ENCODE data around the gene NRG3.

The NRG3 gene

GRCh38 chr10:81920213-81920829 lies 45.3 kb downstream of the NRG3 start:
- Histone ChIP-seq H3K4me3 (ENCODE audit: low read depth, low read length) (no peak overlapping the region), H3K4me1 (ENCODE audit: control insufficient read depth, insufficient read depth, low read length) (no peaks in the 10 kb centered on the region), H3K27ac (ENCODE audit: extremely low read depth, low read depth, low read length) (no peak overlapping the region), H3K36me3 (ENCODE audit: control insufficient read depth in 2 of 2, insufficient read depth in 1 of 2, low read length in 2 of 2) (no peaks in the 10 kb centered on the region), H3K9me3 (ENCODE audit: control insufficient read depth, insufficient read depth, low read depth, low read length) (no peaks in the 10 kb centered on the region)
- CTCF ChIA-PET = interaction anchor here (0.6 to 1.5 kb wide), 15 partner anchors 9 to 1464 kb away, joined by 3 to 12 read pairs (median 3); no protein-coding TSS in a partner anchor
- POLR2A ChIA-PET = no interaction called here
- no peak for TF ChIP-seq ZNF138 (tag by site-specific recombination; IDR thresholded peaks at IDR 0.05; ENCODE audit: borderline replicate concordance)
- no peak for TF ChIP-seq BCL6B (tag by site-specific recombination; IDR thresholded peaks at IDR 0.05)
- TF ChIP-seq OSR2 (tag by site-specific recombination; IDR thresholded peaks at IDR 0.05) = no peak
- no peak for TF ChIP-seq ZBTB21 (tag by site-specific recombination; IDR thresholded peaks at IDR 0.05)
- no peak for TF ChIP-seq ZNF202 (tag by site-specific recombination; IDR thresholded peaks at IDR 0.05; ENCODE audit: borderline replicate concordance)
- TF ChIP-seq HOXD13 (CRISPR knock-in tag; IDR thresholded peaks at IDR 0.05; ENCODE audit: borderline replicate concordance) = no peak
- no peak for TF ChIP-seq ZNF433 (tag by site-specific recombination; IDR thresholded peaks at IDR 0.05; ENCODE audit: low read depth)
- no peak for TF ChIP-seq ZNF324 (tag by site-specific recombination; IDR thresholded peaks at IDR 0.05)
- no peak for TF ChIP-seq ZNF624 (tag by site-specific recombination; IDR thresholded peaks at IDR 0.05)
- no peak for TF ChIP-seq ZNF513 (tag by site-specific recombination; IDR thresholded peaks at IDR 0.05)
- no peak for TF ChIP-seq RBAK (tag by site-specific recombination; IDR thresholded peaks at IDR 0.05)
- TF ChIP-seq ZNF169 (tag by site-specific recombination; IDR thresholded peaks at IDR 0.05) = no peak
- no peak for TF ChIP-seq HIC1 (tag by site-specific recombination; IDR thresholded peaks at IDR 0.05)

- ChIA-PET POLR2A (no interaction called here), CTCF (no interaction called here)
- Histone ChIP-seq H3K36me3 (ENCODE audit: control insufficient read depth in 2 of 2, insufficient read depth in 1 of 2, low read length in 2 of 2) (no peaks in the 10 kb centered on the region), H3K4me3 (ENCODE audit: low read depth, low read length) (no peak overlapping the region), H3K4me1 (ENCODE audit: control insufficient read depth, insufficient read depth, low read length) (no peaks in the 10 kb centered on the region), H3K9me3 (ENCODE audit: control insufficient read depth, insufficient read depth, low read depth, low read length) (no peaks in the 10 kb centered on the region), H3K27ac (ENCODE audit: extremely low read depth, low read depth, low read length) (no peak overlapping the region)
- no peak for TF ChIP-seq ZNF558 (tag by site-specific recombination; IDR thresholded peaks at IDR 0.05)
- TF ChIP-seq SP7 (tag by site-specific recombination; IDR thresholded peaks at IDR 0.05) = no peak
- TF ChIP-seq ZNF394 (tag by site-specific recombination; IDR thresholded peaks at IDR 0.05; ENCODE audit: borderline replicate concordance) = no peak
- no peak for TF ChIP-seq ZNF311 (tag by site-specific recombination; IDR thresholded peaks at IDR 0.05; ENCODE audit: borderline replicate concordance)
- TF ChIP-seq ZNF548 (tag by site-specific recombination; IDR thresholded peaks at IDR 0.05) = no peak
- TF ChIP-seq ZBTB10 (tag by site-specific recombination; IDR thresholded peaks at IDR 0.05) = no peak
- no peak for TF ChIP-seq ZNF488 (tag by site-specific recombination; IDR thresholded peaks at IDR 0.05)
- TF ChIP-seq ATF2 (tag by site-specific recombination; IDR thresholded peaks at IDR 0.05; ENCODE audit: low read depth) = no peak
- TF ChIP-seq ZBTB8A (tag by site-specific recombination; IDR thresholded peaks at IDR 0.05) = no peak
- TF ChIP-seq HOXC10 (CRISPR knock-in tag; IDR thresholded peaks at IDR 0.05) = no peak
- TF ChIP-seq ZNF830 (tag by site-specific recombination; IDR thresholded peaks at IDR 0.05; ENCODE audit: low read depth) = no peak
- no peak for TF ChIP-seq SCRT2 (tag by site-specific recombination; IDR thresholded peaks at IDR 0.05)
- no peak for TF ChIP-seq ZNF664 (tag by site-specific recombination; IDR thresholded peaks at IDR 0.05)
Measured at GRCh38 chr10:81928119-81928518, 53.1 kb downstream of the NRG3 start.

Measured in HEK293 (cell line).